GM12878 (cell line): ENCODE data around the gene FBXL2. TPM values are rescaled to one million over a fixed set of nuclear protein-coding genes. Genes with fewer than 3 reads are reported as not detected.
A peak's percentile ranks its signal among the peaks of the same experiment; 100 is the strongest.

ENCODE experiments used
- ATAC-seq: fragments of 200-7000 bp; cut with Tn5 transposase; 3 replicates; pipeline ENCODE4 v1.9.1; 2020; ENCODE audit warnings: mild to moderate bottlenecking, moderate library complexity
- BruUV-seq: library from RNA; stranded (reverse); fragments of 400-500 nt; replicated peaks from 2 replicates; lab custom pipeline; 2021; lab: Mats Ljungman, UMichigan
- CTCF ChIA-PET: fragments of 300-600 bp; sonication (Branson Sonifier 250); formaldehyde crosslinking; extraction: SDS; loops from one replicate; lab custom pipeline; 2021; ENCODE audit warnings: inconsistent platforms; lab: Yijun Ruan, JAX
- POLR2A ChIA-PET: fragments of 350-600 bp; formaldehyde crosslinking; extraction: SDS; loops from one replicate; lab custom pipeline; 2021; ENCODE audit warnings: inconsistent platforms; lab: Charles Lee
- RAD21 ChIA-PET: fragments of 300-600 bp; sonication (Branson Sonifier 250); formaldehyde crosslinking; loops from one replicate; lab custom pipeline; 2023; ENCODE audit warnings: antibody characterized with exemption; ENCODE audit not compliant: unreplicated experiment; lab: Charles Lee
- SMC1A ChIA-PET: fragments of 300-600 bp; sonication (Branson Sonifier 250); formaldehyde crosslinking; loops from one replicate; lab custom pipeline; 2023; ENCODE audit not compliant: unreplicated experiment, uncharacterized antibody; lab: Charles Lee
- DNase-seq: peaks from one replicate; pipeline ENCODE4 v3.0.0-alpha.2; 2011; ENCODE audit warnings: low read depth, low spot score
- FAIRE-seq: peaks from 3 replicates; lab custom pipeline; 2011; peaks lifted over from hg19 to GRCh38; lab: Jason Lieb, UNC
- H2AFZ ChIP-seq: 2 replicates; pipeline ENCODE4 v1.6.0; 2011; ENCODE audit warnings: low read depth, low read length, control low read depth; ENCODE audit not compliant: control insufficient read depth
- H3K27ac ChIP-seq: 2 replicates; pipeline ENCODE4 v1.5.1; 2011; ENCODE audit warnings: control low read depth; ENCODE audit not compliant: control insufficient read depth, insufficient read depth
- H3K27me3 ChIP-seq, 2 experiments: replicated peaks in 1 of 2; 2 replicates each; pipeline versions ENCODE4 v1.6.0 to v1.6.1; 2011; ENCODE audit warnings: low read length in 1 of 2; ENCODE audit not compliant: control insufficient read depth in 2 of 2, insufficient read depth in 2 of 2
- H3K36me3 ChIP-seq, 2 experiments: 2 replicates each; pipeline ENCODE4 v1.5.1; 2011; ENCODE audit warnings: low read length in 1 of 2; ENCODE audit not compliant: control insufficient read depth in 2 of 2, insufficient read depth in 2 of 2
- H3K4me1 ChIP-seq: 2 replicates; pipeline ENCODE4 v1.6.1; 2011; ENCODE audit warnings: mild to moderate bottlenecking, low read length, moderate library complexity, mixed read lengths; ENCODE audit not compliant: control insufficient read depth, insufficient read depth
- H3K4me2 ChIP-seq: 2 replicates; pipeline ENCODE4 v1.6.0; 2011; ENCODE audit warnings: control low read depth; ENCODE audit not compliant: control insufficient read depth, insufficient read depth
- H3K4me3 ChIP-seq: fragments of 200-600 bp; sonication (generic); 2 replicates; pipeline ENCODE4 v1.5.1; 2016
- H3K79me2 ChIP-seq: 2 replicates; pipeline ENCODE4 v1.6.0; 2011; ENCODE audit warnings: low read length; ENCODE audit not compliant: control insufficient read depth, insufficient read depth
- H3K9ac ChIP-seq: 2 replicates; pipeline ENCODE4 v1.8.0; 2011; ENCODE audit warnings: low read length, control low read depth, mixed read lengths; ENCODE audit not compliant: control insufficient read depth, insufficient read depth
- H3K9me3 ChIP-seq: replicated peaks from 3 replicates; pipeline ENCODE4 v1.5.1; 2011; ENCODE audit warnings: mild to moderate bottlenecking, low read length; ENCODE audit not compliant: control insufficient read depth, insufficient read depth
- H4K20me1 ChIP-seq: 2 replicates; pipeline ENCODE4 v1.6.0; 2011; ENCODE audit not compliant: control insufficient read depth, insufficient read depth
- EP300 ChIP-seq, 2 experiments: fragments of 150-350 bp in 1 of 2; IDR thresholded peaks; 2 replicates each; pipeline ENCODE4 v1.6.1; 2011 to 2012; ENCODE audit warnings: low read depth in 2 of 2, low read length in 2 of 2, borderline replicate concordance in 1 of 2, improper control_type of control experiment in 1 of 2, inconsistent platforms in 1 of 2; ENCODE audit not compliant: control insufficient read depth in 1 of 2
- MTA3 ChIP-seq: IDR thresholded peaks from 2 replicates; pipeline ENCODE4 v1.6.1; 2012; ENCODE audit warnings: low read length, inconsistent platforms, borderline replicate concordance
- RB1 ChIP-seq: fragments of 450-650 bp; formaldehyde crosslinking; IDR thresholded peaks from 2 replicates; pipeline ENCODE4 v1.6.1; 2017; ENCODE audit warnings: mild to moderate bottlenecking, borderline replicate concordance
- SPI1 ChIP-seq: IDR thresholded peaks from 2 replicates; pipeline ENCODE4 v1.6.1; 2011; ENCODE audit warnings: low read depth, mild to moderate bottlenecking, low read length, moderate library complexity, borderline replicate concordance; ENCODE audit not compliant: insufficient read depth
- STAT3 ChIP-seq: IDR thresholded peaks from 2 replicates; pipeline ENCODE4 v1.6.1; 2011; ENCODE audit warnings: low read depth, low read length, improper control_type of control experiment
- TAF1 ChIP-seq: IDR thresholded peaks from 2 replicates; pipeline ENCODE4 v1.6.1; 2011; ENCODE audit warnings: mild to moderate bottlenecking, low read depth, low read length, borderline replicate concordance
- WGBS: methylation state at CpG from one replicate; pipeline ENCODE4 v1.1.6; 2016; ENCODE audit warnings: low lambda C conversion rate; ENCODE audit not compliant: insufficient replicate concordance, insufficient coverage; ENCODE audit errors: missing lambda C conversion rate; 5-methylcytosine and 5-hydroxymethylcytosine counted together
- in situ Hi-C: fragments of 300-500 bp; cut with MboI; formaldehyde crosslinking; loops from 9 replicates; pipeline ENCODE4 v1.14.3; 2018; ENCODE audit warnings: mixed read lengths
- intact Hi-C: fragments of 100-400 bp; cut with micrococcal nuclease; formaldehyde crosslinking; loops from one replicate; pipeline ENCODE4 v1.14.2; 2022; ENCODE audit not compliant: unreplicated experiment
- polyA plus RNA-seq, 11 experiments: library from polyadenylated mRNA; depleted of rRNA in 4 of 11; unstranded in 6 of 11; stranded (reverse) in 5 of 11; fragments of >200 nt; fragmentation: Nextera tagmentation in 4 of 11; fragmentation: Illumina TruSeq in 1 of 11; extraction: Ambion mirVana in 4 of 11; extraction: Trizol in 1 of 11; gene quantifications; 1 replicate in 1 of 11; 2 replicates in 10 of 11; pipeline versions ENCODE4 v1.2.1 to v1.2.3, GENCODE V29; 2011 to 2016; ENCODE audit warnings: inconsistent platforms in 2 of 11, missing spikeins in 2 of 11, low read depth in 1 of 11
- total RNA-seq, 4 experiments: library from RNA; depleted of rRNA in 3 of 4; stranded (reverse); fragments of >200 nt in 3 of 4; fragmentation: Illumina TruSeq in 1 of 4; extraction: Trizol in 1 of 4; gene quantifications; 2 replicates each; pipeline versions ENCODE4 v1.2.1 to v1.2.3, GENCODE V29; 2013 to 2021
- TF ChIP-seq, protein P1 (sequence below): fragments of 450-650 bp; IDR thresholded peaks from 2 replicates; pipeline ENCODE4 v1.6.1; 2018; ENCODE audit warnings: mild to moderate bottlenecking, low read depth, moderate library complexity; ENCODE audit not compliant: partially characterized antibody
- TF ChIP-seq, protein P2 (sequence below), 3 experiments: IDR thresholded peaks in 2 of 3; conservative IDR thresholded peaks in 1 of 3; 2 replicates each; pipeline ENCODE4 v1.5.1; 2011; ENCODE audit warnings: low read depth in 3 of 3, low read length in 3 of 3, mild to moderate bottlenecking in 3 of 3, control low read depth in 2 of 3, moderate library complexity in 2 of 3, inconsistent platforms in 1 of 3, mixed read lengths in 1 of 3; ENCODE audit not compliant: control insufficient read depth in 2 of 3, insufficient read depth in 1 of 3; ENCODE audit errors: extremely low read depth in 1 of 3

The FBXL2 gene
- total and polyA plus RNA-seq, 10 of the 15 experiments (the other 5 are each of a cell fraction or from before 2014, with no cell fraction given), result 0.04 to 0.72 (median 0.15) TPM; not detected in 1

DNA sequence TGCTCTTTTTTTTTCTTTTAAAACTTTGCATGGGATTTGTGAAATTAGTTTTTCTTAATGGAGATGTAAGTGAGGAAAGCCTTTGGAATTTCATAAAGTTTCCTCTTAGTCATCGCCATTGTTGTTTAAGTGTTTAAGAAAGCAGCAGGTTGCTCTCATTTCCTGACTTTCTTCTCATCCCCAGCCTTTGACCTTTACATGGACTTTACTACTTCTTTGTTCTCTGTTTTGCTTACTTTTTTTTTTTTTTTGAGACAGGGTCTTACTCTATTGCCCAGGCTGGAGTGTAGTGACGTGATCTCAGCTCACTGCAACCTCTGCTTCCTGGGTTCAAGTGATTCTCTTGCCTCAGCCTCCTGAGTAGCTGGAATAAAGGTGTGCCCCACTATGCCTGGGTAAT lies 38.6 kb downstream of the FBXL2 start:
- WGBS, result 67% methylated on average over 2 of the region's 2 CpGs
- no TSS peak for BruUV-seq
- Histone ChIP-seq H4K20me1 (no peaks in the 10 kb centered on the region), H3K4me3 (no peak overlapping the region), H3K27me3 (no peaks in the 10 kb centered on the region; a peak in 1 of 4 replicates), H3K36me3 (no peaks in the 10 kb centered on the region), H3K4me1 (no peaks in the 10 kb centered on the region), H3K79me2 (no peaks in the 10 kb centered on the region), H3K9ac (no peak overlapping the region), H3K9me3 (no peaks in the 10 kb centered on the region), H3K27ac (no peak overlapping the region), H3K4me2 (no peak overlapping the region), H2AFZ (no peak overlapping the region)
- no peak for FAIRE-seq
- RAD21 ChIA-PET, result no interaction called here
- intact Hi-C loops (loop anchor here (5.0 kb wide), 1 partner anchor 184 kb away; no protein-coding TSS in a partner anchor), in situ Hi-C loops (no loop called here)
- ATAC-seq, result no peak
- no peak for DNase-seq
- TF ChIP-seq SPI1, result no peak
- POLR2A ChIA-PET, result no interaction called here
- SMC1A ChIA-PET, result no interaction called here
- CTCF ChIA-PET, result interaction anchor here (0.9 to 1.0 kb wide), 2 partner anchors 22 to 57 kb away, joined by 3 to 4 read pairs; no protein-coding TSS in a partner anchor

DNA sequence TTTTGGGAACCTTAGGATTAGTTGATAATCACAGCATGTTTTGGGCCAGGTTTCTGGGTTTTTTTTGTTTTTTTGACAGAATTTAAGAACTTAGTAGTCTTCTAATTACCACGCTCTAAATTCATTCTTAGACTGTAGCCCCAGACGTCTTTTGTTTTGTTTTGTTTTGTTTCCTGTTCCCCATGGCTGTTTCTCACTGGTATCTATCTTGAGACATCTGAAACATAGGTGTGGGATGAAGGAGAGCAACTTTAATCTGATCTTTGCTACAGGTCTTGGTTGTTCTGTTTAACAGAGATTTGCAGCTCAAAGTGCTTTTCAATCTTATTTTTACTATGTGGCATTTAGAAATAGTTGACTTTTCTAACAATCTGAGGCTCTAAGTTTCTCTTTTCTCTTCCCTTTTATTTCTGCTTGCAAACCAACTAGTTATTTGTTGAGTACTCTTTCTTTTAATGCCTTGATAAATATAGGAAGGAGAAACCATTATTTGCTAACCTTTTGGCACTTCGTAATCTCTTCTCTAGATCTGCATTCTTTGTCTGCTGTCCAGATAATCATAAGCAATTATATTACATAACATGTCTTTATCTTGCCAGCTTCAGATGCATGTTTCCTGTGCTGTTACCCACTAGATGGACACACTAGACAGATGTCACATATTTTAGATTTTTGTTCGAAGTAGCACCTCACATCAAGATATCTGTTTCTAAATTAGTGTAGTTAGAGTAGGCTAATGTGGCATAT lies 40.9 kb downstream of the FBXL2 start:
- WGBS, result 20% methylated on average over 4 of the region's 4 CpGs
- DNase-seq, result no peak
- ChIA-PET CTCF (interaction anchor here (1.0 to 2.1 kb wide), 2 partner anchors 12 to 186 kb away, joined by 5 to 13 read pairs; no protein-coding TSS in a partner anchor), SMC1A (interaction anchor here (0.9 to 1.6 kb wide), 2 partner anchors 8 to 187 kb away, joined by 3 to 7 read pairs; no protein-coding TSS in a partner anchor), RAD21 (no interaction called here), POLR2A (no interaction called here)
- Histone ChIP-seq H4K20me1 (no peaks in the 10 kb centered on the region), H3K4me3 (no peak overlapping the region), H3K27ac (no peak overlapping the region), H2AFZ (no peak overlapping the region; the same call in 1 of the 2 replicates), H3K4me2 (no peak overlapping the region), H3K79me2 (no peaks in the 10 kb centered on the region), H3K27me3 (no peaks in the 10 kb centered on the region), H3K9ac (no peak overlapping the region), H3K36me3 (no peaks in the 10 kb centered on the region), H3K4me1 (no peaks in the 10 kb centered on the region), H3K9me3 (no peaks in the 10 kb centered on the region)
- no peak for FAIRE-seq
- BruUV-seq, result no TSS peak
- intact Hi-C loops, result loop anchor here (5.0 kb wide), 1 partner anchor 186 kb away; no protein-coding TSS in a partner anchor
- in situ Hi-C loops, result no loop called here
- ATAC-seq, result peak; percentile 71
- TF ChIP-seq, protein P1, sequence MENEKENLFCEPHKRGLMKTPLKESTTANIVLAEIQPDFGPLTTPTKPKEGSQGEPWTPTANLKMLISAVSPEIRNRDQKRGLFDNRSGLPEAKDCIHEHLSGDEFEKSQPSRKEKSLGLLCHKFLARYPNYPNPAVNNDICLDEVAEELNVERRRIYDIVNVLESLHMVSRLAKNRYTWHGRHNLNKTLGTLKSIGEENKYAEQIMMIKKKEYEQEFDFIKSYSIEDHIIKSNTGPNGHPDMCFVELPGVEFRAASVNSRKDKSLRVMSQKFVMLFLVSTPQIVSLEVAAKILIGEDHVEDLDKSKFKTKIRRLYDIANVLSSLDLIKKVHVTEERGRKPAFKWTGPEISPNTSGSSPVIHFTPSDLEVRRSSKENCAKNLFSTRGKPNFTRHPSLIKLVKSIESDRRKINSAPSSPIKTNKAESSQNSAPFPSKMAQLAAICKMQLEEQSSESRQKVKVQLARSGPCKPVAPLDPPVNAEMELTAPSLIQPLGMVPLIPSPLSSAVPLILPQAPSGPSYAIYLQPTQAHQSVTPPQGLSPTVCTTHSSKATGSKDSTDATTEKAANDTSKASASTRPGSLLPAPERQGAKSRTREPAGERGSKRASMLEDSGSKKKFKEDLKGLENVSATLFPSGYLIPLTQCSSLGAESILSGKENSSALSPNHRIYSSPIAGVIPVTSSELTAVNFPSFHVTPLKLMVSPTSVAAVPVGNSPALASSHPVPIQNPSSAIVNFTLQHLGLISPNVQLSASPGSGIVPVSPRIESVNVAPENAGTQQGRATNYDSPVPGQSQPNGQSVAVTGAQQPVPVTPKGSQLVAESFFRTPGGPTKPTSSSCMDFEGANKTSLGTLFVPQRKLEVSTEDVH, result no peak
- TF ChIP-seq TAF1, result no peak
- TF ChIP-seq, protein P2, sequence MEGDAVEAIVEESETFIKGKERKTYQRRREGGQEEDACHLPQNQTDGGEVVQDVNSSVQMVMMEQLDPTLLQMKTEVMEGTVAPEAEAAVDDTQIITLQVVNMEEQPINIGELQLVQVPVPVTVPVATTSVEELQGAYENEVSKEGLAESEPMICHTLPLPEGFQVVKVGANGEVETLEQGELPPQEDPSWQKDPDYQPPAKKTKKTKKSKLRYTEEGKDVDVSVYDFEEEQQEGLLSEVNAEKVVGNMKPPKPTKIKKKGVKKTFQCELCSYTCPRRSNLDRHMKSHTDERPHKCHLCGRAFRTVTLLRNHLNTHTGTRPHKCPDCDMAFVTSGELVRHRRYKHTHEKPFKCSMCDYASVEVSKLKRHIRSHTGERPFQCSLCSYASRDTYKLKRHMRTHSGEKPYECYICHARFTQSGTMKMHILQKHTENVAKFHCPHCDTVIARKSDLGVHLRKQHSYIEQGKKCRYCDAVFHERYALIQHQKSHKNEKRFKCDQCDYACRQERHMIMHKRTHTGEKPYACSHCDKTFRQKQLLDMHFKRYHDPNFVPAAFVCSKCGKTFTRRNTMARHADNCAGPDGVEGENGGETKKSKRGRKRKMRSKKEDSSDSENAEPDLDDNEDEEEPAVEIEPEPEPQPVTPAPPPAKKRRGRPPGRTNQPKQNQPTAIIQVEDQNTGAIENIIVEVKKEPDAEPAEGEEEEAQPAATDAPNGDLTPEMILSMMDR (IDR thresholded peaks at IDR 0.05 in 2 of 3, conservative IDR thresholded peaks at IDR 0.05 in 1 of 3; ENCODE audit: control insufficient read depth in 2 of 3, extremely low read depth in 1 of 3, insufficient read depth in 1 of 3, low read depth in 3 of 3, low read length in 3 of 3), result no peak
- no peak for TF ChIP-seq EP300 (IDR thresholded peaks at IDR 0.05; ENCODE audit: borderline replicate concordance in 1 of 2, control insufficient read depth in 1 of 2, low read depth in 2 of 2, low read length in 2 of 2)
- TF ChIP-seq MTA3, result no peak
- TF ChIP-seq RB1, result no peak
- no peak for TF ChIP-seq STAT3
